Common myeloid progenitor, CD34-positive (primary cell): Measurements from ENCODE around the gene PTPRK.

Experiments
- CTCF ChIA-PET: fragments of 350-600 bp; sonication (Branson Sonifier 250); formaldehyde crosslinking; loops from one replicate; lab custom pipeline; 2021; ENCODE audit warnings: antibody characterized with exemption; lab: Charles Lee
- POLR2A ChIA-PET: fragments of 350-600 bp; sonication (Branson Sonifier 250); formaldehyde crosslinking; loops from one replicate; lab custom pipeline; 2021; ENCODE audit warnings: antibody characterized with exemption; lab: Charles Lee
- DNase-seq, 3 donors: peaks; one replicate each; pipeline versions ENCODE4 v3.0.0 to v3.0.0-alpha.2; 2013
- H3K27ac ChIP-seq, 2 experiments: 1 replicate in 1 of 2; 2 replicates in 1 of 2; pipeline ENCODE4 v1.7.0; 2013; ENCODE audit warnings: inconsistent platforms in 2 of 2, low read length in 2 of 2, mild to moderate bottlenecking in 2 of 2, low read depth in 1 of 2, moderate library complexity in 1 of 2; ENCODE audit not compliant: severe bottlenecking in 2 of 2, insufficient read depth in 1 of 2, poor library complexity in 1 of 2
- H3K27me3 ChIP-seq, 5 experiments: replicated peaks in 2 of 5; 1 replicate in 3 of 5; 2 replicates in 2 of 5; pipeline versions ENCODE4 v1.6.1 to v1.7.0; 2013; ENCODE audit warnings: low read length in 4 of 5, mild to moderate bottlenecking in 2 of 5, moderate library complexity in 2 of 5, inconsistent platforms in 1 of 5; ENCODE audit not compliant: insufficient read depth in 5 of 5, control insufficient read depth in 4 of 5
- H3K36me3 ChIP-seq, 4 experiments: 1 replicate in 2 of 4; 2 replicates in 2 of 4; pipeline versions ENCODE4 v1.6.1 to v1.7.0; 2013; ENCODE audit warnings: low read length in 3 of 4, control low read depth in 1 of 4, mild to moderate bottlenecking in 1 of 4; ENCODE audit not compliant: control insufficient read depth in 4 of 4, insufficient read depth in 4 of 4
- H3K4me1 ChIP-seq, 4 experiments: 1 replicate in 3 of 4; 2 replicates in 1 of 4; pipeline versions ENCODE4 v1.6.1 to v1.7.1; 2013; ENCODE audit warnings: low read length in 3 of 4, mild to moderate bottlenecking in 3 of 4, control low read depth in 1 of 4, inconsistent platforms in 1 of 4, moderate library complexity in 1 of 4; ENCODE audit not compliant: control insufficient read depth in 4 of 4, insufficient read depth in 4 of 4; ENCODE audit errors: control extremely low read depth in 1 of 4
- H3K4me3 ChIP-seq, 7 experiments: 1 replicate in 4 of 7; 2 replicates in 3 of 7; pipeline versions ENCODE4 v1.5.1 to v1.7.0; 2013; ENCODE audit warnings: mild to moderate bottlenecking in 7 of 7, low read length in 6 of 7, moderate library complexity in 6 of 7, inconsistent platforms in 2 of 7, low read depth in 2 of 7, control low read depth in 1 of 7; ENCODE audit not compliant: insufficient read depth in 4 of 7, control insufficient read depth in 1 of 7; ENCODE audit errors: extremely low read depth in 1 of 7
- H3K9me3 ChIP-seq, 5 experiments: 1 replicate in 4 of 5; 2 replicates in 1 of 5; pipeline versions ENCODE4 v1.6.1 to v1.7.1; 2013; ENCODE audit warnings: low read length in 4 of 5, mild to moderate bottlenecking in 2 of 5, inconsistent platforms in 1 of 5, low read depth in 1 of 5, moderate library complexity in 1 of 5; ENCODE audit not compliant: control insufficient read depth in 4 of 5, insufficient read depth in 2 of 5; ENCODE audit errors: control extremely low read depth in 1 of 5
- WGBS: methylation state at CpG from one replicate; pipeline ENCODE4 v1.1.5; 2013; ENCODE audit not compliant: insufficient coverage; 5-methylcytosine and 5-hydroxymethylcytosine counted together

Gene PTPRK

DNA sequence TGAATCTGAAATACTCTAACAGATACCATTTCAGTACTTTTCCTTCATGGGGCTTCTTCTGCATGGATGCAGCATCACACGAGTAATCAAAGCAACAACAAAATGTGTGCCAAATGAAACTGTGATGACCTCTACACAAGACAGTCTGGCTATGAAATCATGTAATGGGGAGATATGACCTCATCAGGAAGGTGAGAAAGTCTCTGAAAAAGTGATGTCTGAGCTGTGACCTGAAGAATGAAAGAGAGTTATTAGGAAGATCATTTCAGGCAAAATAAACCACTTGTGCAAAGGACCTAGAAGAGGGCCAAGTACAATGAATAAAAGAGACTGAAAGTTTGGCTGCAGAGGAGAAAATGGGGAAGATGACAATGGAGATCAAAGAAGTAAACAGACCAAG is 182.8 kb downstream of the PTPRK start:
- no peaks in the 10 kb centered on the region for H3K9me3 ChIP-seq
- no peak for DNase-seq
- POLR2A ChIA-PET: no interaction called here
- no peaks in the 10 kb centered on the region for H3K27me3 ChIP-seq
- no peak overlapping the region for H3K27ac ChIP-seq
- no peaks in the 10 kb centered on the region for H3K36me3 ChIP-seq
- CTCF ChIA-PET: interaction anchor here (1.5 kb wide), 1 partner anchor 23 kb away, joined by 4 read pairs; no protein-coding TSS in a partner anchor
- H3K4me3 ChIP-seq: no peak overlapping the region
- no peaks in the 10 kb centered on the region for H3K4me1 ChIP-seq
- 100% methylated on average over 1 of the region's 1 CpG for WGBS

- Histone ChIP-seq H3K4me1 (no peaks in the 10 kb centered on the region), H3K27me3 (no peaks in the 10 kb centered on the region), H3K4me3 (no peak overlapping the region), H3K36me3 (no peaks in the 10 kb centered on the region), H3K9me3 (no peaks in the 10 kb centered on the region), H3K27ac (no peak overlapping the region)
- 100% methylated on average over 1 of the region's 3 CpGs for WGBS
- no peak for DNase-seq
- POLR2A ChIA-PET: no interaction called here
- CTCF ChIA-PET: no interaction called here
Observed at GRCh38 chr6:128336436-128337095, 183.8 kb downstream of the PTPRK start.

DNA sequence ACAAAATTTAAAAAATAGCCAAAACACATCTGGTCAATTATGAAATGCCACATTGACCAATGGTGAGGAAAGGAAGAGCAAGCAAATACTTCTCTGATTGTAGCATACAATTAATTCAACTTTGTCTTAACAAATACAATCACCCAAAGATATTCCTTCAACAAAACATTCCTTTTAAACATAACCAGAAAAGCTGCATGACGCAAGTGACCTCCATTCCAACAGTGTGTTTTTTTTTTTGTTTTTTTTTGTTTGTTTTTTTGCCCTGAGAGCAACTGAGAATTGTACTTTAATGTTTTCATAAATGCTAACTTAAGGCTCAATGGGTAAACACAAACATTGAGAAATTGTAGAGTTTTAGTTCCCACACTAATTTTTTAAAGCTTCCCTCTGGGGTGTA is 184.4 kb downstream of the PTPRK start:
- no peak for DNase-seq
- no peak overlapping the region for H3K27ac ChIP-seq
- H3K4me3 ChIP-seq: no peak overlapping the region
- no CpG with 5 or more reads among the region's 1 CpG for WGBS
- POLR2A ChIA-PET: interaction anchor here (0.6 kb wide), 1 partner anchor 10 kb away, joined by 5 read pairs; no protein-coding TSS in a partner anchor
- no peaks in the 10 kb centered on the region for H3K27me3 ChIP-seq
- CTCF ChIA-PET: no interaction called here
- no peaks in the 10 kb centered on the region for H3K36me3 ChIP-seq
- no peaks in the 10 kb centered on the region for H3K4me1 ChIP-seq
- no peaks in the 10 kb centered on the region for H3K9me3 ChIP-seq

- WGBS: 100% methylated on average over 2 of the region's 5 CpGs
- Histone ChIP-seq H3K36me3 (no peaks in the 10 kb centered on the region), H3K4me3 (no peak overlapping the region), H3K27ac (no peak overlapping the region), H3K4me1 (no peaks in the 10 kb centered on the region), H3K27me3 (no peaks in the 10 kb centered on the region), H3K9me3 (no peaks in the 10 kb centered on the region)
- DNase-seq: no peak
- POLR2A ChIA-PET: no interaction called here
- CTCF ChIA-PET: no interaction called here
Observed at GRCh38 chr6:128333581-128334223, 186.7 kb downstream of the PTPRK start.

- WGBS: 70% methylated on average over 1 of the region's 3 CpGs
- DNase-seq: peak; percentile 25 to 64 (median 51)
- ChIA-PET POLR2A (no interaction called here), CTCF (interaction anchor here (0.8 to 1.3 kb wide), 6 partner anchors 9 to 591 kb away, joined by 3 to 16 read pairs (median 4); no protein-coding TSS in a partner anchor)
- no peaks in the 10 kb centered on the region for H3K36me3 ChIP-seq
- no peak overlapping the region for H3K4me3 ChIP-seq
- no peaks in the 10 kb centered on the region for H3K4me1 ChIP-seq
- H3K9me3 ChIP-seq: peaks cover 0 to 1% (median 0%) of the 10 kb centered on the region in 5 experiments
- no peak overlapping the region for H3K27ac ChIP-seq
- no peaks in the 10 kb centered on the region for H3K27me3 ChIP-seq
Observed at GRCh38 chr6:128327890-128328289, 192.5 kb downstream of the PTPRK start.

DNA sequence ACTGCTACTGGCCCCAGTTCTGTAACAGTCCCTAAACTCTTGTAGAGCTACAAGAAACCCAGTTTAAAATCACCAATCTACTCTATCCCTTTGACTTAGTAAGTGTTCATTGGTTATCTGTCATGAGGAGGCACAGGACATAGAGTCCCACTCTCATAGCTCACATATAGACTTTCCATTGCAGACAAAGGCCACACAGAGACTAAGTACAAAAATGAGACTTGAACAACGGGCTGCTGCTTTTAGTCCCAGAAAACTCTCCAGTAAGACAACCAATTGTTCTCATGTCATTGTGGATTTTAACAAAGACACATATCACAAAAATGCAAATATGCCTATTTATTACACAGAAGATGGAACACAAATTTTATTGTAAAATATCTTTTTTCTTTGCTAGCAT is 197.4 kb downstream of the PTPRK start:
- H3K4me1 ChIP-seq: no peaks in the 10 kb centered on the region
- H3K9me3 ChIP-seq: peaks cover 0 to 1% (median 0%) of the 10 kb centered on the region in 5 experiments
- POLR2A ChIA-PET: no interaction called here
- no CpG with 5 or more reads among the region's 1 CpG for WGBS
- H3K36me3 ChIP-seq: no peaks in the 10 kb centered on the region
- DNase-seq: no peak
- no peak overlapping the region for H3K4me3 ChIP-seq
- no peaks in the 10 kb centered on the region for H3K27me3 ChIP-seq
- CTCF ChIA-PET: interaction anchor here (1.0 kb wide), 1 partner anchor 15 kb away, joined by 3 read pairs; no protein-coding TSS in a partner anchor
- H3K27ac ChIP-seq: no peak overlapping the region

GRCh38 chr6:128319946-128320345 is 200.5 kb downstream of the PTPRK start:
- Histone ChIP-seq H3K4me3 (no peak overlapping the region), H3K36me3 (no peaks in the 10 kb centered on the region), H3K27ac (no peak overlapping the region), H3K27me3 (no peaks in the 10 kb centered on the region), H3K4me1 (no peaks in the 10 kb centered on the region), H3K9me3 (no peaks in the 10 kb centered on the region)
- no peak for DNase-seq
- WGBS: no CpG with 5 or more reads among the region's 1 CpG
- POLR2A ChIA-PET: no interaction called here
- CTCF ChIA-PET: no interaction called here
